PFSK-1 (cell line): Measurements from ENCODE around the gene JPH2.

Experiments
- FOXP2 ChIP-seq: optimal IDR thresholded peaks from 2 replicates; pipeline ENCODE3; 2011; ENCODE audit warnings: borderline replicate concordance, control low read depth, inconsistent platforms; ENCODE audit not compliant: insufficient read depth; ENCODE audit errors: extremely low read length, extremely low read depth
- REST ChIP-seq, 2 experiments: IDR thresholded peaks; 2 replicates each; pipeline versions ENCODE4 v1.6.1 to v1.8.0; 2011 to 2012; ENCODE audit warnings: low read depth in 2 of 2, low read length in 2 of 2, control low read depth in 1 of 2, inconsistent platforms in 1 of 2, mild to moderate bottlenecking in 1 of 2, moderate library complexity in 1 of 2; ENCODE audit not compliant: insufficient read depth in 1 of 2

- TF ChIP-seq REST (IDR thresholded peaks at IDR 0.05; ENCODE audit: insufficient read depth in 1 of 2, low read depth in 2 of 2, low read length in 2 of 2) (no peak), FOXP2 (no peak)
Observed at GRCh38 chr20:44087051-44087856, 99.7 kb downstream of the JPH2 start.
